ENCODE data around the gene REPIN1.
A peak's percentile ranks its signal among the peaks of the same experiment; 100 is the strongest.

REPIN1 gene

DNA sequence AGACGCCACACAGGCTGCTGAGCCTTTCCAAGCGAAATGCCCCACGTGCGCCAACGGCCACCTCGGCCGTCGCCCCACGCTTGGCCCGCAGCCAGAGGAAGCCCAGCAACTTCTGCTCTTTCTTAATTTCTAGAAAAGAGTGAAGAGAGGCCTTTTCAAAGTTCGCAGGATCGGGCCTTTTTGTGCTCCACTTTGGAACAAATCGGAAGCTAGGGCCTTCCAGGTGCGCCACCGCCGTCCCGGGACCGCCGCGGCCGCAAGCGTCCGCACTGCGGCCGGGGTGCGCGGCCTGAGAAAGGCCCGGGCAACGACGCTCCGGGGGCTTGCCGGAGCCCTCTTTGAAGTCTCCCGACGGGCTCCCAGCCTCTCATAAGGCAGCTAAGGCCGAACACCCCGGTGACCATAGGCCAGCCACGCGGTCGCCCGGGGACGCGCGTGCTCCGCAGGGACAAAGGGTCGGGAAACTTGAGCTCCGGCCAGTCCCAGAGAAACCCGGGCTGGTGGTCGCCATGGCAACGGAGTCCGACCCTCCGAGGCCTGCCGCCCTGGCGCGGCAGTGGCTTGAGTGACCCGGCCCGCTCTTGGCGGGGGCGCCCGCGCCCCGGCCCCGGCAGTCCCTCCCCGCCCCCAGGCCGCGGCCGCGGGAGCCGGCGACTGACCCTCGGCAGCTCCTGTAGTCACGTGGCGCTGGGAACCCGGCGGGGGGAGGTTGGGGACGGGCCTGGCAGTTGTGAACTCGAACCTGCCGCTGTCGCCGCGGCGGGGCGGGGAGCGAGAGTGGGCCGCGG lies at the start of gene REPIN1:
REPIN1 (plus strand) TSS at position 727 of the 788 bp plus-strand sequence. CDS start 890 bp downstream, outside the sequence.
- DNase-seq (ENCODE audit: low read depth), result peak; percentile 75
- TF ChIP-seq, protein P1, sequence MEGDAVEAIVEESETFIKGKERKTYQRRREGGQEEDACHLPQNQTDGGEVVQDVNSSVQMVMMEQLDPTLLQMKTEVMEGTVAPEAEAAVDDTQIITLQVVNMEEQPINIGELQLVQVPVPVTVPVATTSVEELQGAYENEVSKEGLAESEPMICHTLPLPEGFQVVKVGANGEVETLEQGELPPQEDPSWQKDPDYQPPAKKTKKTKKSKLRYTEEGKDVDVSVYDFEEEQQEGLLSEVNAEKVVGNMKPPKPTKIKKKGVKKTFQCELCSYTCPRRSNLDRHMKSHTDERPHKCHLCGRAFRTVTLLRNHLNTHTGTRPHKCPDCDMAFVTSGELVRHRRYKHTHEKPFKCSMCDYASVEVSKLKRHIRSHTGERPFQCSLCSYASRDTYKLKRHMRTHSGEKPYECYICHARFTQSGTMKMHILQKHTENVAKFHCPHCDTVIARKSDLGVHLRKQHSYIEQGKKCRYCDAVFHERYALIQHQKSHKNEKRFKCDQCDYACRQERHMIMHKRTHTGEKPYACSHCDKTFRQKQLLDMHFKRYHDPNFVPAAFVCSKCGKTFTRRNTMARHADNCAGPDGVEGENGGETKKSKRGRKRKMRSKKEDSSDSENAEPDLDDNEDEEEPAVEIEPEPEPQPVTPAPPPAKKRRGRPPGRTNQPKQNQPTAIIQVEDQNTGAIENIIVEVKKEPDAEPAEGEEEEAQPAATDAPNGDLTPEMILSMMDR (conservative IDR thresholded peaks at IDR 0.05; ENCODE audit: control insufficient read depth, insufficient read depth, low read depth, low read length), result no peak
- H3K4me3 ChIP-seq (ENCODE audit: control insufficient read depth, low read depth, low read length), result peak within 1 kb of the TSS; percentile 86

DNA sequence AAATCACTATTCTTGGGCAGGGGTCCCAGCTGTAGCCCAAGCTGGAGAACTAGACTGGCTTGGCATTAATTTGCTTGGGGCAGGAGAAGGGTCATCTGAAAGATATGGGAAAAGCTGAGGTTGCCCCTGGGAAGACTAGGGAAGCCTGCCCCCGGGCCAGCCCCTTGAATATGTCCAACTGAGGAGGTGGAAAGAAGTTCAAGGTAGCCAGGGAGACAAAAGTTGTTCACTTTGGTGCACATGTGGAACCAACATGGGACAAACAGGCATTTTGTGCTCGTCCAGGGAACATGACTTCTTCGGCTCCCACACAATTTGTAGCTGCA lies 46.9 kb upstream of the REPIN1 start:
- H3K4me3 ChIP-seq (ENCODE audit: control insufficient read depth, low read depth, low read length), result no peak overlapping the region
- TF ChIP-seq, protein P1 (conservative IDR thresholded peaks at IDR 0.05; ENCODE audit: control insufficient read depth, insufficient read depth, low read depth, low read length), result no peak
- no peak for DNase-seq (ENCODE audit: low read depth)

DNA sequence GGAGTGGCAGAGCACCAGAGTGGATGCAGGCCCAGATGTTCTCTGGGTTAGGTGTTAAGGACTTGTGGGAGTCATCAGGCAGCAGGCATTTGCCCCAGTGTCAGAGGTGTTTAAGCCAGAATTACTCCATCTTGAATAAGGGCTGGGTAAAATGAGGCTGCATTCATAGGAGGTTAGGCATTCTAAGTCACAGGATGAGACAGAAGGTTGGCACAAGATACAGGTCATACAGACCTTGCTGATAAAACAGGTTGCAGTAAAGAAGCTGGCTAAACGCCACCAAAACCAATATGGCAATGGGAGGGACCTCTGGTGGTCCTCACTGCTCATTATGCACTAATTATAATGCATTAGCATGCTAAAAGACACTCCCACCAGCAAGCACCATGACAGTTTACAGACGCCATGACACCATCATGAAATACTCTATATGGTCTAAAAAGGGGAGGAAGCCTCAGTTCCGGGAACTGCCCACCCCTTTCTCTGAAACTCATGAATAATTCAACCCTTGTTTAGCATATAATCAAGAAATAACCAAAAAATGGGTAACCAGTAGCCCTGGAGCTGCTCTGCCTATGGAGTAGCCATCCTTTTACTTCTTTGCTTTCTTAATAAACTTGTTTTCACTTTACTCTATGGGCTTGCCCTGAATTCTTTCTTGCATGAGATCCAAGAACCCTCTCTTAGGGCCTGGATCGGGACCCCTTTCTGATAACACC lies 46.3 kb upstream of the REPIN1 start:
- no peak overlapping the region for H3K4me3 ChIP-seq (ENCODE audit: control insufficient read depth, low read depth, low read length)
- TF ChIP-seq, protein P1 (conservative IDR thresholded peaks at IDR 0.05; ENCODE audit: control insufficient read depth, insufficient read depth, low read depth, low read length), result no peak

DNA sequence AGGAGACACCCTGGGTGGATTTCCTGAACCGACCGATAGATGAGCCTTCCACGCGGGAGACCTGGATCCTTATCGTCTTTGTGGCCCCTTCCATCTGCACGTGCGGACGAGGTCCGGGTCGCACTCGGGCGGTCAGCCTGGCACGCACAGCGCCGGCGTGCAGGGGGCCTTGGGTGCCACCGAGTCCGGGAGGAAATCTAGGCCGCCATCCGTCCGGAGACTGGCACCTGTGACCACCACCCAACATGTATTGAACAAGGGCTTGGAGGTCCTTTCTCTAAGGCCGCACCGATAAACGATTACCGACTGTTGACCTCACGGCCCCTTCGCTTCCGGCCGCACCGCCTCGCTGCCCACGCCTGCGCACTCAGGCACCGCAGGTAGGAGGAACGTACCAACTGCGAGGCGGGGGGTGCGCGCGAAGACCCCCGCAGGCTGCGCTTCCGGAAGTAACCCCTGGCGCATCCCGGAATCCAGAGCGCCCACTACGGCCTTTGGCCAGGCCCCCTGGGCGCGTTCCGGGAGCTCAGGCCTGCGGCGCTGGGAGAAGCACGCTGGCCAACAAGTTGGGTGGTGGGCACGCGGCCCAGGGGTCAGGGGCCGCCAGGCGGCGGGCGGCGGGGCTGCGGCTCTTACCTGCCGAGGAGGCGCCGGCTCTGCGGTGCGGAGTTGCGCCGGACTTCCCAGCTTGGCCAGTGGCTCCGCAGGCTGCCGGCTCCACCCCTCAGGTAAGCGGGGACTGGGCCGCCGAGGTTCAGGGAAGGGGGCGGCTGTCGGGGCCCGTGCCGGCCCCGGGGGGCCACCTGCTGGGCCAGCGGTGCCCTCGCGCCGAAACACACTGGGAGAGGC lies 45.6 kb upstream of the REPIN1 start, which contains the start of the genes ACTR3C and LRRC61:
ACTR3C (minus strand) TSS at position 713 of the 849 bp plus-strand sequence. CDS start 28,249 bp downstream, outside the sequence.
LRRC61 (plus strand) TSS at position 523 of the 849 bp plus-strand sequence. CDS start 13,507 bp downstream, outside the sequence.
- DNase-seq (ENCODE audit: low read depth), result no peak
- peak within 1 kb of the TSS; percentile 27 for H3K4me3 ChIP-seq (ENCODE audit: control insufficient read depth, low read depth, low read length)
- TF ChIP-seq, protein P1 (conservative IDR thresholded peaks at IDR 0.05; ENCODE audit: control insufficient read depth, insufficient read depth, low read depth, low read length), result no peak

More for the DNA sequence above, 46.3 kb upstream of the REPIN1 start:
- DNase-seq (ENCODE audit: low read depth), result no peak

DNA sequence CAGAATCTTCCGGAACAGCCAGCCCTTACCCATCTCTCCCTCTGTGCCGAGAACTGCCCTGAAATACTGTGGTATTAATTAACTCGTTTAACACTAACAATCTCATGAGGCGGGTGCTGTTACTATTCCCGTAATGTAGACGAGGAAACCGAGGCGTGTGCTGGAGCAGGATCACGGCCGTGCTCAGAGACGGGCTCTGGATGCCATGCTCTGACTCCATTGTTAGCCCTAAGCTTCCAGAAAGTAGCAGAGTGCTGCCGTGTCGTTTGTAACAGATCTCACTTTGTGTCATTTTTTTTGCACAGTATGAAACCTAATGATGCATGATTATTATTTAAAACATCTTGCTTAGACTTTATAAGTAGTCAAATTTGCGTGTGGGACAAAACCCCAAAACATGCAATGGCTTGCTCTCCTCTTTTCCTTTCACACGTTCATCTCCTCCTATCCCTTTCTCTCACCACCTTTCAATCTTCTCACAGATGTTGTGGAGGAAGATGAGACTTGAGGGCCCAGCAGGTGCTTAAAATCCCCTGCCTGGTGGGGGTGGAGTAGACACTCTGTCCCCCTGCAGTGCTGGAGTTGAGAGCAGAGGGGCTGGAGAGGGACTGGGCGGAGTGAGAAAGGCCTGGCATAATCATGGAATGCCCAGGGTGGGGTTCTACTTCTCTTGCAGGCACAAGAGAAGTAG lies 44.8 kb upstream of the REPIN1 start:
- no peak for DNase-seq (ENCODE audit: low read depth)
- no peak overlapping the region for H3K4me3 ChIP-seq (ENCODE audit: control insufficient read depth, low read depth, low read length)

More for the DNA sequence above, 44.8 kb upstream of the REPIN1 start:
- TF ChIP-seq, protein P1 (conservative IDR thresholded peaks at IDR 0.05; ENCODE audit: control insufficient read depth, insufficient read depth, low read depth, low read length), result no peak
